ENCODE measurements around the gene TECPR1.

TECPR1 gene

GRCh38 chr7:98205162-98205845, 46.7 kb downstream of the TECPR1 start:
- H4K20me1 ChIP-seq (ENCODE audit: insufficient read depth, low read length), result no peaks in the 10 kb centered on the region

DNA sequence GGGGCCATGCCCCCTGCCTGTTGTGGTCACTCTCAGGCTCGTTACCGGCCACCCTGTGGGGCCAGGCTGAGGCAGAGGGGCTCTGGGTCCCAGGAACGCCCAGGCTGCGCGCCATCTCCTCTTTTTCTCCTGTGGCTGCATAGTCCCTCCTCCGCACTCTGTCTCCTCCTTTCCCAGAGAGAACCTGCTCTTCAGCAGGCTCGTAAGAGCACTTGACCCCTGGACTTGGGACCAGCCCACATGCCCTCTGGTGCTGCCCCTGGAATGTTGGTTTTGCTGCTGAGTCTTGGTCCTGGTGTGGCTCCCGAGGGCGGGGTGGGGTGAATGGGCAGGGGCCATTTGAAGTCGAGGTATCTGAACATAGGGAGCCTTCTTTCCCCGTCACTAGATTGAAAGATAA, 47.4 kb downstream of the TECPR1 start:
- Histone ChIP-seq H3K36me3 (replicated peaks; ENCODE audit: insufficient read depth, low read length) (no peaks in the 10 kb centered on the region; the same call in 1 of the 2 replicates), H3K4me2 (ENCODE audit: low read depth, low read length) (no peak overlapping the region), H3K27ac (ENCODE audit: low read length) (no peak overlapping the region), H3K9me2 (replicated peaks; ENCODE audit: insufficient read depth, low read length) (no peaks in the 10 kb centered on the region), H3K79me2 (ENCODE audit: low read length) (peaks cover 28% of the 10 kb centered on the region), H3K9me3 (replicated peaks; ENCODE audit: insufficient read depth, low read length) (no peaks in the 10 kb centered on the region), H2AFZ (ENCODE audit: low read length) (no peak overlapping the region), H4K20me1 (ENCODE audit: insufficient read depth, low read length) (no peaks in the 10 kb centered on the region), H3K27me3 (replicated peaks; ENCODE audit: insufficient read depth, low read length) (no peaks in the 10 kb centered on the region), H3K4me3 (ENCODE audit: low read length) (no peak overlapping the region), H3K4me1 (ENCODE audit: low read length) (peaks cover 34% of the 10 kb centered on the region), H3K9ac (ENCODE audit: low read length) (no peak overlapping the region), H3F3A (ENCODE audit: insufficient read depth, low read length) (peaks cover 29% of the 10 kb centered on the region)
- no peak for TF ChIP-seq EZH2phosphoT487 (IDR thresholded peaks at IDR 0.05; ENCODE audit: low read length)
- TF ChIP-seq CTCF (IDR thresholded peaks at IDR 0.05; ENCODE audit: low read length), result no peak
- TF ChIP-seq EZH2 (optimal IDR thresholded peaks at IDR 0.05; ENCODE audit: low read depth, low read length), result no peak
- DNase-seq, result no peak

More at GRCh38 chr7:98205162-98205845, 46.7 kb downstream of the TECPR1 start:
- peaks cover 29% of the 10 kb centered on the region for H3F3A ChIP-seq (ENCODE audit: insufficient read depth, low read length)
- DNase-seq, result no peak
- no peaks in the 10 kb centered on the region; the same call in 1 of the 2 replicates for H3K36me3 ChIP-seq (replicated peaks; ENCODE audit: insufficient read depth, low read length)
- H3K27me3 ChIP-seq (replicated peaks; ENCODE audit: insufficient read depth, low read length), result no peaks in the 10 kb centered on the region
- H3K9ac ChIP-seq (ENCODE audit: low read length), result no peak overlapping the region
- H3K4me3 ChIP-seq (ENCODE audit: low read length), result no peak overlapping the region
- no peaks in the 10 kb centered on the region for H3K9me2 ChIP-seq (replicated peaks; ENCODE audit: insufficient read depth, low read length)
- H3K79me2 ChIP-seq (ENCODE audit: low read length), result peaks cover 24% of the 10 kb centered on the region
- H3K4me1 ChIP-seq (ENCODE audit: low read length), result peaks cover 30% of the 10 kb centered on the region
- H3K27ac ChIP-seq (ENCODE audit: low read length), result no peak overlapping the region
- TF ChIP-seq CTCF (IDR thresholded peaks at IDR 0.05; ENCODE audit: low read length) (no peak), EZH2phosphoT487 (IDR thresholded peaks at IDR 0.05; ENCODE audit: low read length) (no peak), EZH2 (optimal IDR thresholded peaks at IDR 0.05; ENCODE audit: low read depth, low read length) (no peak)
- H2AFZ ChIP-seq (ENCODE audit: low read length), result no peak overlapping the region
- no peaks in the 10 kb centered on the region for H3K9me3 ChIP-seq (replicated peaks; ENCODE audit: insufficient read depth, low read length)
- H3K4me2 ChIP-seq (ENCODE audit: low read depth, low read length), result no peak overlapping the region

DNA sequence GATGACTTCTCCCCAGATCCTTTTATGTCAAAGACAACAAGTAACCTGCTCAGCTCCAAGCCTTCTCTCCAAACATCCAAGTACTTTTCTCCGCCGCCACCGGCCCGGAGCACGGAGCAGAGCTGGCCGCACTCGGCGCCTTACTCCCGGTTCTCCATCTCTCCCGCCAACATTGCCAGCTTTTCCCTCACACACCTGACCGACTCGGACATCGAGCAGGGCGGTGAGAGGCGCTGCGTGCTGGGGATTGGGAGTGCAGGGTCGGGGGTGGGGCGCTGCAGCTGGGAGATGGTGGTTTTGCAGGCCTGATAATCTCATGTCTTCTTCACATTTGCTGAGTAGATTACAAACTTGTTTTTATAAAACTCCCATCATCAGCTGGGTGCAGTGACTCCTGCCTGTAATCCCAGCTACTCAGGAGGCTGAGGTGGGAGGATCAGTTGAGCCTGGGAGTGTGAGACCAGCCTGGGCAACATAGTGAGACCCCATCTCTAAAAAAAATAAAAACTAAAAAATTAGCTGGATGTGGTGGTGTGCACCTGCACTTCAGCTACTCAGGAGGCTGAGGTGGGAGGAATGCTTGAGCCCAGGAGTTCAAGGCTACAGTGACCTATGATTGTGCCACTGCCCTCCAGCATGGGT, 47.9 kb downstream of the TECPR1 start:
- H3K27me3 ChIP-seq (replicated peaks; ENCODE audit: insufficient read depth, low read length), result no peaks in the 10 kb centered on the region
- peaks cover 29% of the 10 kb centered on the region for H3F3A ChIP-seq (ENCODE audit: insufficient read depth, low read length)
- peaks cover 30% of the 10 kb centered on the region for H3K79me2 ChIP-seq (ENCODE audit: low read length)
- H3K9me2 ChIP-seq (replicated peaks; ENCODE audit: insufficient read depth, low read length), result no peaks in the 10 kb centered on the region
- H3K36me3 ChIP-seq (replicated peaks; ENCODE audit: insufficient read depth, low read length), result no peaks in the 10 kb centered on the region; the same call in 1 of the 2 replicates
- H3K4me2 ChIP-seq (ENCODE audit: low read depth, low read length), result no peak overlapping the region
- no peaks in the 10 kb centered on the region for H4K20me1 ChIP-seq (ENCODE audit: insufficient read depth, low read length)
- TF ChIP-seq EZH2phosphoT487 (IDR thresholded peaks at IDR 0.05; ENCODE audit: low read length) (no peak), EZH2 (optimal IDR thresholded peaks at IDR 0.05; ENCODE audit: low read depth, low read length) (no peak), CTCF (IDR thresholded peaks at IDR 0.05; ENCODE audit: low read length) (no peak)
- no peak overlapping the region for H3K9ac ChIP-seq (ENCODE audit: low read length)
- no peak overlapping the region for H3K27ac ChIP-seq (ENCODE audit: low read length)
- no peaks in the 10 kb centered on the region for H3K9me3 ChIP-seq (replicated peaks; ENCODE audit: insufficient read depth, low read length)
- H3K4me3 ChIP-seq (ENCODE audit: low read length), result no peak overlapping the region
- no peak for DNase-seq
- peaks cover 34% of the 10 kb centered on the region for H3K4me1 ChIP-seq (ENCODE audit: low read length)
- no peak overlapping the region for H2AFZ ChIP-seq (ENCODE audit: low read length)
